ES-I3 (cell line): Measurements from ENCODE around the gene AURKA.
"Not testable (repeated sequence)": the region's sequence is repeated elsewhere in the genome, so short reads cannot be mapped to it uniquely, and the experiment has no call there.

ENCODE experiments used
- H3K36me3 ChIP-seq: 2 replicates; pipeline ENCODE4 v1.6.1; 2013; ENCODE audit warnings: mild to moderate bottlenecking, low read length, control low read depth, moderate library complexity; ENCODE audit not compliant: insufficient read depth
- H3K4me1 ChIP-seq: 2 replicates; pipeline ENCODE4 v1.6.1; 2013; ENCODE audit warnings: mild to moderate bottlenecking, control low read depth, low read length; ENCODE audit not compliant: insufficient read depth
- H3K9ac ChIP-seq: 2 replicates; pipeline ENCODE4 v1.6.1; 2013; ENCODE audit warnings: low read depth, mild to moderate bottlenecking, low read length, moderate library complexity
- H3K9me3 ChIP-seq: 2 replicates; pipeline ENCODE4 v1.6.1; 2013; ENCODE audit warnings: mild to moderate bottlenecking, low read length, moderate library complexity; ENCODE audit not compliant: control insufficient read depth, insufficient read depth

AURKA gene

DNA sequence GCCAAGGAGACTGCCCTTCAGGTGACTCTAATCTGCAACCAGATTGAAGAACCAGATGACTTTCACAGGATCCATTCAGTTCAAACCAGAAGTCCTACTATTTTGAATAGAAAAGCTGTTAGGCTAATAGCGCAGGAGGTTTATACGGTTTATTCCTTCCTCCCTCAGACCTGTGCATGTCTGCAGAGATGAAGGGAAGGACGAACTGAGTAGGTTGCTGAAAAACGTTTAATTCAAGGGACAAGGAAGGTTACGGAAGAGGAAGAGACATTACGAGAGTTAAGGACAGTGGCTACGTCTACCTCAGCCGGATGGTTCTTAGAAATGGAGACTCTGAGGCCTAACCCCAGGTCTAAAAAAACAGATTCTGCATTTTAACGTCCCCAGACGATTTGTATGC lies 978 bp downstream of the AURKA start:
- H3K36me3 ChIP-seq, result peaks cover 24% of the 10 kb centered on the region; the same call in 1 of the 2 replicates
- peak overlapping the region; percentile 88 for H3K9ac ChIP-seq
- H3K9me3 ChIP-seq, result no peaks in the 10 kb centered on the region
- H3K4me1 ChIP-seq, result peaks cover 3% of the 10 kb centered on the region; the same call in 1 of the 2 replicates

DNA sequence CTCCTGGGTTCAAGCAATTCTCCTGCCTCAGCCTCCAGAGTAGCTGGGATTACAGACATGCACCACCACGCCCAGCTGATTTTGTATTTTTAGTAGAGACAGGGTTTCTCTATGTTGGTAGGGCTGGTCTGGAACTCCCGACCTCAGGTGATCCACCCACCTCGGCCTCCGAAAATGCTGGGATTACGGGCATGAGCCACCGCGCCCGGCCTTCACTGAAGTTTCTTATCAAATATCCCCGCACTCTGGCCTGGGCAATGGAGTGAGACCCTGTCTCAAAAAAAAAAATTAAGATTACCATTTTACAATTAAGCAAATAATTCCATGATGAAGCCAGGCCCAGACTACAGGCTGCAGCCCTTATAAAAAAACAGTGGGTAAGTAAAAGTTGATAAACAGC lies 1.6 kb downstream of the AURKA start:
- not testable (repeated sequence) for H3K9me3 ChIP-seq, H3K9ac ChIP-seq, H3K4me1 ChIP-seq
- H3K36me3 ChIP-seq, result peaks cover 18% of the 10 kb centered on the region; the same call in 1 of the 2 replicates

DNA sequence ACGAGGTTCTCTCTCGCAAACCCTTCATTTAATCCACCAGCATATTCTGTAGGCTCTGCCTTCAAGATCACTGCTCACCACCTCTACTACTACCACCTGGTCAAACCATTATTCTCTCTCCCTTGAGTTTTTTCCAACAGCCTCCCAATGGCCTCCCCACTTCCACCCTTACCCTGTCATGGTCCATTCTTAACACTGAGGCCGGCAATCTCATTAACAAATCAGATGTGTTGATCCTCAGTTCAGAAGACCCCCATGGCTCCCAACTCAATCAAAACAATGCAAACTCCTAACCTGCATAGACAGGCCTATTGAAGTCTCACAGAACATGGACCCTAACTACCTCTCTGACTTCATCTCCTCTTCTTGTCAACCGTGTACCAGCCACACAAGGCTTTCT lies 2.2 kb downstream of the AURKA start:
- no peak overlapping the region for H3K9ac ChIP-seq
- H3K36me3 ChIP-seq, result peaks cover 15% of the 10 kb centered on the region; the same call in 1 of the 2 replicates
- no peaks in the 10 kb centered on the region for H3K9me3 ChIP-seq
- peaks cover 3% of the 10 kb centered on the region; the same call in 1 of the 2 replicates for H3K4me1 ChIP-seq

DNA sequence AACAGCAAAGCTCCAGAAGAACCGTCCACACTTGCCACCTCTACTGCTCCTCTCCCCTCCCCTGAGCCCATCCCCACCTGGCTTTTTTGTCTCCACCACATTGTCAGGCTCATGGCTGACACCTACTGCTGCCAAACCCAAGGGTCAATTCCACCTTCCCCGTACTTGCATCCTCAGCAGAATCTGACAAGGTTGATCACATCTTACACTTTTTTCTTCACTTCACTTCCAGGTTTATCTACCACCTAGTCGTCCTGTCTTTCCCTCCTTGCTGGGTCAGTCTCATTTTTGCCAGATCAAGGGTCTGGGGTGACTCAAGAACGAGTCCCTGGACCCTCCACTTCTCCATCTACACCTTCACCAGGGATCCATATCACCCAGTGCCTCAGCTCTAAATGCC lies 3.1 kb downstream of the AURKA start:
- H3K4me1 ChIP-seq, result peaks cover 3% of the 10 kb centered on the region; the same call in 1 of the 2 replicates
- H3K9ac ChIP-seq, result no peak overlapping the region
- H3K36me3 ChIP-seq, result peaks cover 19% of the 10 kb centered on the region; the same call in 1 of the 2 replicates
- H3K9me3 ChIP-seq, result no peaks in the 10 kb centered on the region

DNA sequence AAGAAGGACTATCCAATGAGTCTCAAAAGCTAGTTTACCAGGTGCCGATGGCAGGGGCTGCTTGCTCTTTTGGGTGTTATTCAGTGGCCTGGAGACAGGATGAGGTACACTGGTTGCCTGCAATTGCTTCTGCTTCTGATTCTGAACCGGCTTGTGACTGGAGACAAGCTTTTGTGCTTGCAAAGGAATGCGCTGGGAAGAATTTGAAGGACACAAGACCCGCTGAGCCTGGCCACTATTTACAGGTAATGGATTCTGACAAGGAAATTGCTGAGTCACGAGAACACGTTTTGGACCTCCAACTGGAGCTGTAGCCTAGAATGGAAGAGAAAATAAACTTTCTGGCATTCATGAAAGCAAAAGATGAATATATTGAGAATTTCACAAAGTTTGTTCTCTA lies 5.8 kb downstream of the AURKA start:
- Histone ChIP-seq H3K4me1 (peaks cover 6% of the 10 kb centered on the region; the same call in 1 of the 2 replicates), H3K9me3 (no peaks in the 10 kb centered on the region), H3K9ac (no peak overlapping the region), H3K36me3 (peaks cover 19% of the 10 kb centered on the region; the same call in 1 of the 2 replicates)

DNA sequence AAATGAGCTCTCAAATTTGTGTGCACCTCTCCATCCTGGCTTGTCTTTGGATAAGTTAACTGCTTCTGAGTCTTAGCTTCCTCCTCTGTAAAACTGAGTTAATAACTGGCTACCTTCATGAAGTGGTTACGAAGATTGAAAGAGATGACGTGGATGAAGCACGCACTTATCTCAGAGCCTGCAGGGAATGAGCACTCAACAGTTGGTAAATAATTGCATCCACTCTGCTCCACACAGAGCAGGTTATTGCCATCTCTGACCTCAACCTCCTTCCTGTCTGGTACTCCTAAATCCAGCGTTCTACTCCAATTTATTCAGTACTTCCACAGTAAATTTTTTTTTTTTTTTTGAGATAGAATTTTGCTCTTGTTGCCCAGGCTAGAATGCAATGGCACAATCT lies 6.9 kb downstream of the AURKA start:
- Histone ChIP-seq H3K9ac (no peak overlapping the region), H3K36me3 (peaks cover 17% of the 10 kb centered on the region; the same call in 1 of the 2 replicates), H3K4me1 (peaks cover 4% of the 10 kb centered on the region; the same call in 1 of the 2 replicates), H3K9me3 (no peaks in the 10 kb centered on the region)

DNA sequence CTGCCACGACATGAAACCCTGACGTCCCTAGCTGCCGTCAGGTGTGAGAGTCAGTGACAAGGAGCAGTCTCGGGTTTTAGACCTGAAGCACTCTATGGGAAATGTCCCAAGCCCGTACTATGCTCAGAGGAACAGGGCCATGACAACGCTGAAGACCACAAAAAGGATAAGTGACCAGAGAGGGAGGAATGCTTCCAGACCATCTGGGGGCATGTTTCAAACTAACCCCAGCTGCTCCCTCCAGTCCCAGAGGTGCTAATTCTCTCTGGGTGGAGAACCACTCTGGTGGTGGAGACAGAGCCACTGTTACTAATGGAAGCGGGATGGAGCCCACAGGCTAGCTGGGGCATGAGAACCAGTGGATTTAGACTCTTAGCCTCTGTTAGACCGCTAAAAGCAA lies 8.7 kb downstream of the AURKA start:
- H3K9ac ChIP-seq, result no peak overlapping the region
- H3K9me3 ChIP-seq, result no peaks in the 10 kb centered on the region
- peaks cover 17% of the 10 kb centered on the region for H3K36me3 ChIP-seq
- H3K4me1 ChIP-seq, result peaks cover 4% of the 10 kb centered on the region; the same call in 1 of the 2 replicates

DNA sequence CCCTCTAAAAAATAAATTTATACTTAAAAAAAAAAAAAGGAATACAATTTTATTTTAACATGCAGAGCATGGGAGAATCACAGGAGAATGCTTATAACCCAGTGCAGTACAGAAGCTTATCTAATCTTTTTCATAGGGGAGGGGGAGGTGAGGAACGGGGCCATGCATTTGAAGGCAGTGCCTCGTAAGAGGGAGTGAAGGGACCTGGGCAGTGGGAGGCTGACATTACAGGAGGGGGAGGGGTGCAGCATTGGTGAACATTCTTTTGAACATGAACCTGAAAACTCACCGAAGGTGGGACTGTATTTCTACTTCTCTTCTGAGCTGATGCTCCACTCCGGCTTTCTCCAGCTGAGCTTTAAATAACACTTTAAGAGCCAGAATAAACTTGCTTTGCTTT lies 9.3 kb downstream of the AURKA start:
- peaks cover 17% of the 10 kb centered on the region for H3K36me3 ChIP-seq
- peaks cover 4% of the 10 kb centered on the region; the same call in 1 of the 2 replicates for H3K4me1 ChIP-seq
- no peak overlapping the region for H3K9ac ChIP-seq
- H3K9me3 ChIP-seq, result no peaks in the 10 kb centered on the region

DNA sequence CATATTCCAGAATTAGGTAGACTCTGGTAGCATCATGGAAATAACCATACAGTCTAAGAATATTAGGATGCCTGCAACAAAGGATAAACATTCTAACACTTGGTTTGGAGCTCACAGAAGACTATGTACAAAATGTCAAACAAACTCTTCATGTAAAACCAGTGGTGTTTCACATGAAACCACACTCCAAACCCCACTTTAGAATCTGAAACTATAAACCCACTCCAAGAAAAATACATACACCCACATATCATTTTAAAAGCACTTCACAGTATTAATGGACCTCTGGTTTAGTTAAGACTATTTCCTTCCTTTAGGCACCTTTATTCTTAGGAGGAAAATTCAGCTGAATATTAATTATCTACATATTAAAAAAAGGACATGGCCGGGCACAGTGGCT lies 10.5 kb downstream of the AURKA start:
- Histone ChIP-seq H3K9me3 (no peaks in the 10 kb centered on the region), H3K4me1 (peaks cover 4% of the 10 kb centered on the region; the same call in 1 of the 2 replicates), H3K9ac (no peak overlapping the region), H3K36me3 (peaks cover 14% of the 10 kb centered on the region)

DNA sequence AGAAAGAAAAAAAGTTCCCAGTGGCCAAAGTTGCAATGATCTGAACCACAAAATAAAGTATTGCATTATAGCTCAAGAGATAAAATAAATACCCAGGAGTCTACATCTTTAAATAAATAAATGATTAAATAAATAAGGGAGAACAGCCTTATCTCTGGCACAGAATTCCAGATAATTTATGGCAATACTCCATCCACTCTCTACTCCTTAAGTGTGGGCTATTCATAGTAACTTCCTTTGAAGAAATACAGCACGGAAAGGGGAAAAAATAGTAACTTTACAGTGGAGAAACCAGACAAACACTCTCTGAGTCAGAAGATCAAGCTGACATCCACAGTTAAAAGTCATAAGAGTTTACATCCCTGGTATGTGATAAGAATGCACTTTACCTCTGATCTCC lies 11.6 kb downstream of the AURKA start:
- Histone ChIP-seq H3K9ac (no peak overlapping the region), H3K4me1 (peaks cover 4% of the 10 kb centered on the region; the same call in 1 of the 2 replicates), H3K36me3 (peaks cover 18% of the 10 kb centered on the region), H3K9me3 (no peaks in the 10 kb centered on the region)

DNA sequence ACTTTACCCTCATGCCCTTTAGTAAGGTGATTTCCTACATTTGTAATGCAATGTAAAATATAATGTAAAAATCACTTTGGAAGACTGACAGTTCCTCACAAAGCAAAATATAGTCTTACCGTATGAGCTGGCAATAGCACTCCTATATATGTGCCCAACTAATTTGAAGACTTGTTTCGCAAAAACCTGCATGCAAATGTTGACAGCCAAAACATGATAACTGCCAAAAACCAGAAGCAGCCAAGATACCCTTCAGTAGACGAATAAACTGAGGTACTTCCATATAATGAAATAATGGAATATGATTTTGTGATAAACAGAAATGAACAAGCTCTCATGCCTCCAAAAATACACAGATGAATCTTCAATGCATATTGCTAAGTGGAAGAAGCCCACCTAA lies 13.6 kb downstream of the AURKA start:
- H3K9ac ChIP-seq, result no peak overlapping the region
- peaks cover 3% of the 10 kb centered on the region; the same call in 1 of the 2 replicates for H3K4me1 ChIP-seq
- no peaks in the 10 kb centered on the region for H3K9me3 ChIP-seq
- H3K36me3 ChIP-seq, result peaks cover 15% of the 10 kb centered on the region

DNA sequence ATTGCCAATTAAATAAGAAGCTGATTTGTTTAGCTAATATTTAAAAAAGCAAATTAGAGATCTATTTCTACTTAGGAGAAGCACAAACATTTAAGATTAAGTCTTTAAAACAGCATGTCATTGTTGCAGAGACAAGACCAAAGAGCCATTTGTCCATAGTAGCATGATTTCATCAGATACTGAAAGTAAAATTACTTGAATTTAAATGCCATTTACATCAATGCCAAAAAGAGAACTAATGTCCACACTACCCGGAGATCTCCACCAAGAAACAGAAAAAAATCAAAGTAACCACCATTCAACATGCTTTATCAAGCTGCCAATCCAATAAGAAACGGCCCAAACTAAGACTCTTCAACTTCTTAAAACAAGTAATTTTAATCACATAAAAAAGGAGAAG lies 15.7 kb downstream of the AURKA start:
- no peaks in the 10 kb centered on the region for H3K4me1 ChIP-seq

DNA sequence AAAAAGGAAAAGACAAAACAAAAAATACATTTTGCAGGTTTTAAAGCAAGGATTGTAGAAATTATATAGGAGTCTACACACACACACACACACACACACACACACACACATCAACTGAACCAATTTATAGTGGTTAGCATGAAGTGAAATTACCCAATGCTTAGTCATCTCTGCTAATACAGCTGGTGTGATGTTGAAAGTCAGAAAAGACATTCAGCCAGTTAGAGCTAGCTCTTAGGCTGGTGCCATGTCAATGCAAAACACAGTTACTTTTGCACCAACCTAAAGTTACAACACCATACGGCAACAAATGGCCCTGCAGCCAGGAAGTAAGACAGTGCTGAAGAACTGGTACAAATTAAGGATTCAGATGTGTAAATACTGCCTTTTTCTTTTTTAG lies 18.1 kb downstream of the AURKA start:
- H3K4me1 ChIP-seq, result no peaks in the 10 kb centered on the region
- H3K9me3 ChIP-seq, result no peaks in the 10 kb centered on the region
- no peak overlapping the region for H3K9ac ChIP-seq
- H3K36me3 ChIP-seq, result peaks cover 25% of the 10 kb centered on the region

More for the DNA sequence above, 15.7 kb downstream of the AURKA start:
- Histone ChIP-seq H3K9me3 (no peaks in the 10 kb centered on the region), H3K36me3 (peaks cover 21% of the 10 kb centered on the region), H3K9ac (no peak overlapping the region)

DNA sequence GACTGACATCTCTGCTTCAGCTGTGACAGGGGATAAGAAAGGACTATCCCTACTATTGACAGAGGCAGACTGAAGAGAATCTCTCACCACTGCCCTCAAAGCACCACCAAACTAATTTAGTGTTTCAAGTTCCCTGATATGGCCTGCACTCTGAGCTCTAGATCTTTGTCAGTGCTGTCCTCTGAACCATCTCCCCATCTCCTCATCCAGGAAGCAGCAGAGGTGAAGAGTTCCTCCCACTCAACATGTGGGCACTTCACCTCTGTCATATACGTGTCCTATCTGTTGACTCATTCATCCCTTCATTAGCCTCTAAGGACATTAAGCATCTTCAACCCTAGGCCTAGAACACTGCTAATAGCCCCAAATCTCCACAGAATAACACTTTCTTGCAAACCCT lies 19.2 kb downstream of the AURKA start:
- H3K9ac ChIP-seq, result no peak overlapping the region
- no peaks in the 10 kb centered on the region for H3K9me3 ChIP-seq
- peaks cover 20% of the 10 kb centered on the region for H3K36me3 ChIP-seq
- H3K4me1 ChIP-seq, result no peaks in the 10 kb centered on the region

DNA sequence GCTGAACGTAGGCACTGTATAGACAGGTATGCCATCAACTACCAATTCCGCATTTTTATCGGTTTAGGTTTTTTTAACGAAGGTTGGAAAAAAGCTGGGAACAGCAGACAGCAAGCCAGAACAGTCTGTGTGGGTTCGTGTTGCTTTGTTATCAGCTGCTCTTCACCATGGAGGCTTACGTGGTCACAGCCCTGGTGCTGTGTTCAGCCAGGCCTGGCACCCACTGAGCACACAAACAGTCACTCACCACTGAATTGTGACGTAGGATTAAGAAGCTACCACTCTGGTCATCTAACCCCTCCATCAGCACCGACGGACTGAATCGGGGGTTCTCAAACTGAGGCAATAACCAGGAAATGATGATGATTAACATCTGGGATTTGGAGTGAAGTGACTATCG lies 20.0 kb downstream of the AURKA start:
- Histone ChIP-seq H3K4me1 (no peaks in the 10 kb centered on the region), H3K9ac (no peak overlapping the region), H3K9me3 (no peaks in the 10 kb centered on the region), H3K36me3 (peaks cover 20% of the 10 kb centered on the region)

DNA sequence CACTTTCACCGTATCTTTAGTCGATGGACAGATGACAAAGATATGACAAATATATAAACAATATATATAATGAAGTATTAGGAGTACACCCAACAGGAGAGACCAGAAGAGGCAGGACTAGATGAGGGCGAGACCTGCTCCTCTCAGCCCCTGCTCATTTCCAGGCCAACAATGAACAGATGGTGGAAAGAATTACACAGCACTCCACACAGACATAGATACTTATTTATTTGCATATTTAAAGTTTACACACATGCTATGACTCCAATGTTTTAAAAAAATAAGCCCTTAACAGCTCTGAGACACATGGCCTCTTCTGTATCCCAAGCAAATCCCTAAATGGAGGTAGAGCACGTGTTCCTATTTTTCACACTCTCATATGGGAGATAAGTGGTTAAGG lies 22.8 kb downstream of the AURKA start:
- Histone ChIP-seq H3K9me3 (no peaks in the 10 kb centered on the region), H3K36me3 (peaks cover 16% of the 10 kb centered on the region), H3K9ac (no peak overlapping the region), H3K4me1 (no peaks in the 10 kb centered on the region)
